HG03432 (cell line): Measurements from ENCODE around the gene ST8SIA4.

ENCODE experiments used
- ATAC-seq: cut with Tn5 transposase; IDR thresholded peaks from one replicate; pipeline ENCODE4 v1.9.1; 2021; ENCODE audit warnings: mild to moderate bottlenecking, moderate library complexity; ENCODE audit not compliant: unreplicated experiment

The ST8SIA4 gene, protein sequence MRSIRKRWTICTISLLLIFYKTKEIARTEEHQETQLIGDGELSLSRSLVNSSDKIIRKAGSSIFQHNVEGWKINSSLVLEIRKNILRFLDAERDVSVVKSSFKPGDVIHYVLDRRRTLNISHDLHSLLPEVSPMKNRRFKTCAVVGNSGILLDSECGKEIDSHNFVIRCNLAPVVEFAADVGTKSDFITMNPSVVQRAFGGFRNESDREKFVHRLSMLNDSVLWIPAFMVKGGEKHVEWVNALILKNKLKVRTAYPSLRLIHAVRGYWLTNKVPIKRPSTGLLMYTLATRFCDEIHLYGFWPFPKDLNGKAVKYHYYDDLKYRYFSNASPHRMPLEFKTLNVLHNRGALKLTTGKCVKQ

DNA sequence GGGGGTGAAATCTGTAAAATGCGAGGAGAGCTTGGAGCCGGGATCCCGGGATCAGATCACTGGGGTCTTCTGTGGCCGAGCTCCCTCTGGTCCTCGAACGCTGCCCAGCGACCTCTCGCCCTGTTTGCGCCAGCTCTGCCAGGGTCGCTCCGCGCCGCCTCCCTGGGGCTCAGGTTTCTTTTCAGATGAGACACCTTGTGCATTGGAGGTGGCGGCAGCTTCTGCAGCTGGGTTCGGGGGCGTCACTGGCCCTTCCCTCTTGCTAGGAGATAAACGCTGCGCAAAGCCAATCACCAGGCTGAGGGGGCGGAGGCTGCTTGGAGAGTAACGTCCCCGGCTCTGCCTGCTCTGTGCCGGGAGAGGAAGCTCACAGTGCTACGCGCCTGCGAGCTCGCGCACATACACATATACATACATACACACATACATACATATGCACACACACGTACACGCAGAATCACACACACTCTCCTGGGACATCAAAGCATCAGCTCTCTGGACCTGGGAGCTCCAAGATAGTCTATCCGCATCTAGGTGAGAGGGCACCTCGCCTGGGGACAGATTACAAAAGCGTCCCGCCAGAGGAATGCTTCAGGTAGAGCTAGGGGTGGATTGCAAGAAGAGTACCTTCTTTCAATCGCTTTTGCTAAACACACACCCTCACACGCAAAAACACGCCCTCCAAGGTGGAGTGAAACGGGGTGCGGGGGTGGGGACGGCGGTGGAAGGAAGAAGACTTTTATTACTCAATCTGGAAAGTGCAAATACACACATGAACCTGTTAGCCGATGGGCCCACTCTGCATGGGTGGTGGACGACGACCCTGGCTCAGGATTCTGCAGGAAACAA is at the start of gene ST8SIA4:
Gene ST8SIA4 (minus strand): TSS at position 244 of the 849 bp plus-strand sequence. CDS start 327 bp downstream, outside the sequence.
- peak; percentile 72 for ATAC-seq

GRCh38 chr5:100950985-100951384 is 47.9 kb upstream of the ST8SIA4 start:
- ATAC-seq: no peak

- no peak for ATAC-seq
These were observed 10.2 kb upstream of the ST8SIA4 start for GRCh38 chr5:100913298-100913697.

DNA sequence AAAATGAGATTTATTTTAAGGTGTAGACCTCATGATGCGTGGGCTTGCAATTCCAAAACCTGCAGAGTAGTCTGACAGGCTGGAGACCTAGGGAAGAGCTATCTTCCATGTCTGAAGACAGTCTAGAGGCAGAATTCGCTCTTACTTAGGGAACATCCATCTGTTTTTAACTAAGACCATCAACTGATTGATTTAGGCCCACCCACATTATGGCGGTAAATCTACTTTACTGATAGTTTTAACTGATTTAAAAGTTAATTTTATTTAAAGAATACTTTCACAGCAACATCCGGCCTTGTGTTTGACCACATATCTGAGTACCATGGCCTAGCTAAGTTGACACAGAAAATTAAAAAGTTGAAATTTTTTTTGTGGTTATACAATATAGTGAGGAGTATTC is 6.0 kb upstream of the ST8SIA4 start:
- no peak for ATAC-seq

DNA sequence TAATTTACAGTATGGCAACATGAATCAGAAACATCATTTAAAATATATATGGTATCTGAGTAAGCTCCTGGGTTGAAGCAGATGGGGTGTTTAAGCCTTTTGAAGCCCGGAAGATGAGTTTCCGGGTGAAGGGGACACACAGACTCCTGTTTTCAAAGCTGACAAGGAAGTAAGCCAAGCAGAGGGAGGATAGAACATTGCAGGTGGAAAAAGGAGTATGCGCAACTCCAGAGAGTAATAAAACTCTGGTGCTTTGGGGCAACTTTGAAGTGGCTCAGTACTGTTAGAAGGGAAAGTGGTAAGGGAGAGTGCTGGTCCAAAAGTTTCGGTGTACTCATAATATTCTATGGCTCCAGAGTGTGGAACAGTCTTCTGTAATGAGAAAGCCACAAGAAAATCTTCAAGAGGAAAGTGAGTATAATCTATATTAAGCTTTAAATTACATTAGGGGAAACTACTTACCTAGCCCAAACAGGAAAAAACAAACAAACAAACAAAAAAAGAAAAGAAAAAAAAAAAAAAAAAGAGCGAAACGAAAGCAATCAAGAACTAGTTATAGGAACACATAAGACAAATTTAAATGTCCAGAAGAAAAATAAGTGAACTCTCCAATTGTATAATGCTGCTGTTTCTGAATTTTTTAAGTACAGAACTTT is 2.3 kb upstream of the ST8SIA4 start:
- no peak for ATAC-seq

- peak; percentile 23 for ATAC-seq
These were observed 1.3 kb upstream of the ST8SIA4 start for GRCh38 chr5:100904259-100904861.

DNA sequence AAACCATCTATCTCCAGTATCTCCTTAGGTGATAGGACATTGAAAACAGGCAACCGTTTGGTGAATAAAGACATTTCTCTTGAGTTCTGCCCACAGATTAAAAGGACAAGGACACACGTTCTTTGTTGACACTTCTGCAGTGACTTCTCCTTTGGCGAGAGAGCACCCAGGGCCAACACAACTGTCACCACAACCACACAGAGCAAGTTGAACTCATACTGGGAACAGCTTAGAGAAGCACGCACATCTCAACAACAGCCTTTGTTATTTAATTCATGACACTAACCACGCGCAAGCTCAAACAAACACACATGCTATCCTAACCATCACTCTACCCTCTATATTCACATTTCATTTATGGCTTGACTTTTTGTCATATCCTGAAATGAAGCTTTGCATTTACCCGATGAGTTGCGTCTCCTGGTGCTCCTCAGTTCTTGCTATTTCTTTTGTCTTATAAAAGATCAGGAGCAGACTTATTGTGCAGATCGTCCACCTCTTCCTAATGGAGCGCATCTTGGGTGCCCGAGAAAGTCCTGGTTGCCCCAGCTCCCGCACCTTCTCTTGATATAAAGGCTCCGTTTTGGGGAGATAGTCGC is 543 bp downstream of the ST8SIA4 start:
- ATAC-seq: no peak

GRCh38 chr5:100901821-100902341 is 1.2 kb downstream of the ST8SIA4 start:
- peak; percentile 5 for ATAC-seq

DNA sequence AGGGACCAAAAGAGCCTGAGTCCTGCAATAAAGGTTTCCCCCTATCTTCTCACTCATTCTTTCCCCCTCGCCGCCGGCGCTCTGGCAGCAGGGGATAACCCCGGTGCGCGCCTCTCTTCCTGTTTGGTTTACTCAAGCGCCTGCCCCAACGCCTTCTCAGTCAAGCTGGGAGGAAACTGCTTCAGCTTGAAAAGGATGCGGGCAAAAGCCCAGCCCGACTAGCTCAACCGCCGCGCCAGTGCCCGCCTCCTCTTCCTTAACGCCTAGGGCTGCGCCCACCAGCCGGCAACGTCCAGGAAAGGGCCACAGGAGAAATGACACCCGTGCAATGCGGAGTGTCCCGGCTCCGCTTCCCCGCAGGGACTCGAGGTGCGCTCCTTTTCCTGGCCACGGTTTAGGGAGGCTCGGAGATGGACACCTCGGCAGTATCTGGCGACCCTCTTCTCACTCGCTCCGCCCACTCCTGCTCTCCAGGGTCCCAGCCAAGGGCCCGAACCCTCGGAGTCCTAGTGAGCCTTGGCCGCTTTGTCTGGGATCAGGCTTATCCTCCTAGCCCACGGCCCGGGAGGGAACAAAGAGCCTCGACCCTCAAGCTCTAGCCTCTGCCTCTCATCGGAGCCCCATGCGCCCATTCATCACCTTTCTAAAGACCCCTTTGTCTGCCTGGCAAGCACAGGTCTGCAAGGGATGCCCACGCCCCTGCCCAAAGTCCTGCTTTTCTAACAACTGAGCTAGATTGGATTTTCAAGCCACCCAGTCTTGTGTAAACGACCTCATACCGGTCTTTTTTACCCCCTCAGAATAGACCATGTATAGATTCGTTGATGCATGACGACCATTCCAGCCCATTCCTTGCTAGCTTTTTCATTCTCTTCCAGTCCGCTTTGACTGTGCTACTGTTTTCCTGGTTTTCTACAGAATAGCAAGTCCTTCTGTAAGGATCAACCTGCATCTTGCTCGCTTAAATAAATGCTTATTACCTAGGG is 2.0 kb downstream of the ST8SIA4 start:
- ATAC-seq: peak; percentile 48

- peak; percentile 10 for ATAC-seq
These were observed 2.8 kb downstream of the ST8SIA4 start for GRCh38 chr5:100900142-100900795.

DNA sequence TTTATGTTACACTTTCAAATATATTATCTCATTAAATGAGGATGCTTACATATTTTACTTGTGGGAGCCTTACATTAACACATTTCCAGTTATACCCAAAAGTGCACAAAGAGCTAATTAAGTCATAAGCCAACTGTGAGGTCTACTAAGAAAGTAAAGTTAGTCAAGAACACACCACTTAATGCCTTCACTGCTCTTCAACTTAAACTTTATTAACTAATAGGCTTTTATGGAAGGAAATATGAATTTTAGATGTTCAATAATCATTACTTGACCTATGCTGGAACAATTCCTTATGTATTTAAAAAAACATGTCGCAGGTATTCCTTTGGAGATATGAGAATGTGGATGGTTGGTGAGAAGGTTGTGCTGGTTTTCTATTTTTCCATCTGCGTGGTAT is 3.4 kb downstream of the ST8SIA4 start:
- ATAC-seq: no peak

DNA sequence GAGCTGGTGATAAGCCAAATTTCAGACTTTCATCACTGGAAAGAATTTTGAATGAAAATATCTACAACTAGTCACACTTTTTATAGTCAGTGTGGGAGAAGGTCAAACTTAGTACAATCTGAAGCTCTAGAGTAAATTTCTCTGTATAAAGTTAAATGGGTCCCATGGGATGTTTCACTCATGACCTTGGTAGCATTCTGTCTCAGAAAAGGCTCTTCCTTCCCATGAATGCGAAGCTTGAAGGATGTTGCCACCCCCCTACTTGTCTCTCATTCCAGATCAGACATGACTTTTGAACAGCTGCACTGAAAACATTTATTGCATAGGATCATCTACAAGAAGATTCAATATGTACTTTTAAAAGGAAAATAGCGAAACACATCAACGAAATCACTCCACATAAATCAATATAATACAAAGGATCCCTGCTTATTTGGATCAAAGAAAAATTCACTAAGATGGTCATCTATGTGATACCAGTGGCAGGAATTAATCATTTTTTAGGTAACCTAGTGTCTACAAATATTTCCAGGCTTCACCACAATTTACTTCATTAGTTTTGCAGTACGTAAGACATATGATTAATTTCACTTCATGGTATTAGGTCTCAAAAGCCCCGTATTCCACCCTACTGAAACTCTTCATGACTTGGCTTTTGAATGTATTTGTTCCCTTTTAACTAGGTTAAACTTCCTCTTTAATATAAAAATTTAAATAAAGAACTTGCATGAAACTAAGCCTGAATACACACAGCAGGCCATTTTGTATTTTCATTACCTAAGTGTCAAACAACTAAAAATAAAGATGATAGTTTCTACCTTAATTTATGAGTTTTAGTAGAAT is 4.4 kb downstream of the ST8SIA4 start:
- no peak for ATAC-seq

- ATAC-seq: no peak
These were observed 7.0 kb downstream of the ST8SIA4 start for GRCh38 chr5:100896054-100896453.

DNA sequence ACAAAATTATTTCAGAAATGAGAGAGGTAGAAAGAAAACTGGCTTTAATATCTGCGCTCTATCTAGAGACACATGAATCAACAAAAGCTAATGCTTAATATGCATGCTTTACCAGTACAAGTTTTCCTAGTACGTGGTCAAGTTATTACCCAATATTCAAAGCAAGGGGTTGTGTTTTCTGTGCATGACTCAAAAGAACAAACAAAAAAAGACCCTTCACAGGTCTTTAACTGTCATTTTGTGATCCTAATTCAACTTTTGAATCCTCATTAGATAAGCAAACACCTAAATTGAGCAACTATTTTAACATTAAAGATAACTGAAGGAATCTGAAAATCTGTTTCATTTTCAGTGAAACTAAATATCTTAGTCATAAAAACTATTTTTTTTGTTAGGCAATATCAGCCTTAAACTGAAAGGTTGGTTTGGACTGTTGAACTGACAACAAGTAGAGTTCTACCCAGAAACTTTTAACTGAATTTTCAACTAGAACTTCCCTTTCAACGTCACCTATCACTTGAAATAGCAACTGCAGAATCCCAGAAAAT is 12.5 kb downstream of the ST8SIA4 start:
- peak; percentile 73 for ATAC-seq

DNA sequence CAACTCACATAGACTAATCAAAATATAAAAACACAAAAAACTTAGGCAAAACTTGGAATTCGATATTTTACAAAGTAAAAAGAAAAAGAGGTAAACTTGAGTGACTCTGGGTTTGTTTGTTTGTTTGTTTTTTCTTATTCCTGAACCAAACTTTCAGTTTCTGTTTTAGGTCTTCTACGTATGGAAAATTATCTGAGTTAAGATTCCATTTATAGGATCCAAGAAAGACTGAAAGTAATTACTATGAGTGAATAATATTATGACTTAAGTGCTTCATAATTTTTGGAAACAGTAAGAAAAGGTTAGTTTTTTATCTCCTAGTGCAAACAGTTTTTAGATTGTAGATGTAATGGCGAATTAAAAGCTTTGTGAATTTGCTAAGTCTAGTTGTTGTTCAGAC is 13.2 kb downstream of the ST8SIA4 start:
- no peak for ATAC-seq

DNA sequence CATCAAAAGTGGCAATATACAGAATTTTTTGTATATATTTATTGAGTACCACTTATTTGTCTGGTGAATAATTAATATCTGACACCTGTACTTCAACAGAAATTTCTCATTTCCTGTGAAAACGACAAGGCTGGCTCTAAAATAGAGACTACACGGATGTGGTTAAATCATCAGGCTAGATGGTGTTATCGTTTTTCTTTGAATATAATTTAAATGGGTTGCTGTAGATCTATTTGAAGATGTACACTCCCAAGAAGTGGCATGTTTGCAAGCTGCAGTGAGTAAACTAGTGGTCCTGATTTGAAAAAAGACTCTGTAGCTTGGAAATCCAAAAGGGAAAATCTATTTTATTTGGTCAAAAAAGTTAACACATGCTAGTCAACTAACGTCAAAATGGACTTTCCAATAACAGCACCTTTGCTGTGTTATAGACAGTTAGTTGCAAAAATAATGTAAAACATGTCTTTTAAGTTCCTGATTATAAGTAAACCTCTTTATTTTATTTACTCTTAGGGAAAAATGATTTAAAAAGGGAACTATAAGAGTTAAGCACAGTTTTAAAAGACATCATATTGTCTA is 13.8 kb downstream of the ST8SIA4 start:
- ATAC-seq: peak; percentile 69

DNA sequence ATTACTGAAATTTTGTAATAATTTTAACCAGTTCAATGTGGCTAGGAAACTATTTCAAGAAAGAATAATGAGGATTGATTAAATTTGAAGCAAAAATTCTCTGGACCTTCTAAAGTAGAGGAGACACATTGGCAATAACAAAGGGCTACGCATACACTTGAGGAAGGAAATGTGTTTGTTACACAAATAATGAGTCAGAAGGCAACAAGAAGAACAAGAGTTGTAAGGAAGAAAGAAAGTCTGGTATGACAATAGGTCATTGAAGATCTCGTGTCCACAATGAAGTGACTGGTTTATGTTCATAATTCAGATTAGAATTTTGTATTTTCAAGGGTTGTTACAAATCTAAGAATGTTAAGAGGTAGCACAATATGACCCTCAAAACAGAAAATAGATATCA is 25.8 kb downstream of the ST8SIA4 start:
- ATAC-seq: no peak
